Peyer's patch (tissue), 4 donors: ENCODE results near the gene SF1.

Experiments
- CTCF ChIP-seq, 6 experiments: fragments of 450-650 bp in 4 of 6; fragments of 200-600 bp in 2 of 6; sonication (generic) in 1 of 6; IDR thresholded peaks; one replicate each; pipeline ENCODE4 v1.5.1; 2017 to 2019; ENCODE audit warnings: antibody characterized with exemption in 6 of 6, mild to moderate bottlenecking in 3 of 6, moderate library complexity in 1 of 6
- POLR2A ChIP-seq, 2 donors: fragments of 450-650 bp; IDR thresholded peaks; one replicate each; pipeline ENCODE4 v1.5.1; 2017; ENCODE audit warnings: antibody characterized with exemption in 2 of 2, mild to moderate bottlenecking in 2 of 2, moderate library complexity in 2 of 2

GRCh38 chr11:64765291-64765850, 13.0 kb downstream of the SF1 start:
- TF ChIP-seq POLR2A (IDR thresholded peaks at IDR 0.05): no peak
- peak in 1 of 6 experiments; percentile 9 for TF ChIP-seq CTCF (IDR thresholded peaks at IDR 0.05)
